ENCODE data around the gene ERICH2. TPM values are rescaled to one million over a fixed set of nuclear protein-coding genes. Genes with fewer than 3 reads are reported as not detected.
A peak's percentile ranks its signal among the peaks of the same experiment; 100 is the strongest.

The ERICH2 gene
- total RNA-seq, 3 donors from 2014 or later (not counting 1 experiment from before 2014, with no cell fraction given) = not detected

DNA sequence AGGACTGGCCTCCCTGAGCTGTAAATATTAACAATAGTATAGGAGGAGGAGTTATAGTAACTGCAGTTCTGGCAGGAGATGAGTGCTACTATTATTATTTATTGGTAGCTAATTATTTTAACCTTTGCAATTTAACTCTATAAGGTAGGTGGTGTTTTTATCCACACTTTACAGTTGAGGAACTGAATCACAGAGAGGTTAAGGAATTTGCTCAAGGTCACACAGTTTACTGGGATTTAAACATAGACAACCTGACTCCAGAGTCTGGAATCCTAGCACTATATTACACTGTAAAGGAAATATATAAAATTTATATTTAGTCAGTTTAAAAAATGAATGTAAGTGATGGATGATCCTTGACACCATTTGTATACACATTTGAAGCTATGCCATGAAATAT lies 2.1 kb downstream of the ERICH2 start:
- peaks cover 9% of the 10 kb centered on the region for H3K27me3 ChIP-seq (ENCODE audit: control insufficient read depth, insufficient read depth, low read length)
- Mint-ChIP-seq H3K27ac (peak overlapping the region; percentile 45 to 79), H3K36me3 (no peaks in the 10 kb centered on the region), H3K9me3 (no peaks in the 10 kb centered on the region), H3K27me3 (ENCODE audit: low read depth in 2 of 2) (peaks cover 2 to 42% of the 10 kb centered on the region in 2 donors), H3K4me1 (peaks cover 11 to 14% of the 10 kb centered on the region in 2 donors), H3K4me3 (peak overlapping the region; percentile 83)
- no peaks in the 10 kb centered on the region for H3K9me3 ChIP-seq (ENCODE audit: control insufficient read depth, insufficient read depth, low read length)
- DNase-seq (no peak), ATAC-seq (no peak)
- peaks cover 14% of the 10 kb centered on the region for H3K4me1 ChIP-seq (ENCODE audit: control insufficient read depth, insufficient read depth, low read length)
- intact Hi-C loops (cut with micrococcal nuclease) = no loop called here
- H3K4me3 ChIP-seq (ENCODE audit: low read length) = no peak overlapping the region
- H3K27ac ChIP-seq (ENCODE audit: low read length) = no peak overlapping the region
- TF ChIP-seq CTCF (IDR thresholded peaks at IDR 0.05) = no peak
- no peaks in the 10 kb centered on the region for H3K36me3 ChIP-seq (ENCODE audit: control insufficient read depth, insufficient read depth, low read length)

GRCh38 chr2:170774074-170774473 lies 3.9 kb downstream of the ERICH2 start:
- no peak for TF ChIP-seq CTCF (IDR thresholded peaks at IDR 0.05)
- Histone ChIP-seq H3K36me3 (ENCODE audit: control insufficient read depth, insufficient read depth, low read length) (no peaks in the 10 kb centered on the region), H3K4me1 (ENCODE audit: control insufficient read depth, insufficient read depth, low read length) (peaks cover 14% of the 10 kb centered on the region), H3K27ac (ENCODE audit: low read length) (no peak overlapping the region), H3K27me3 (ENCODE audit: control insufficient read depth, insufficient read depth, low read length) (peaks cover 10% of the 10 kb centered on the region), H3K9me3 (ENCODE audit: control insufficient read depth, insufficient read depth, low read length) (no peaks in the 10 kb centered on the region), H3K4me3 (ENCODE audit: low read length) (no peak overlapping the region)
- ATAC-seq (no peak), DNase-seq (no peak)
- no peaks in the 10 kb centered on the region for H3K36me3 Mint-ChIP-seq
- peaks cover 7 to 44% of the 10 kb centered on the region in 2 donors for H3K27me3 Mint-ChIP-seq (ENCODE audit: low read depth in 2 of 2)
- H3K27ac Mint-ChIP-seq = no peak overlapping the region
- H3K9me3 Mint-ChIP-seq = no peaks in the 10 kb centered on the region
- intact Hi-C loops (cut with micrococcal nuclease) = no loop called here
- no peak overlapping the region for H3K4me3 Mint-ChIP-seq
- H3K4me1 Mint-ChIP-seq = peaks cover 11 to 14% of the 10 kb centered on the region in 2 donors

DNA sequence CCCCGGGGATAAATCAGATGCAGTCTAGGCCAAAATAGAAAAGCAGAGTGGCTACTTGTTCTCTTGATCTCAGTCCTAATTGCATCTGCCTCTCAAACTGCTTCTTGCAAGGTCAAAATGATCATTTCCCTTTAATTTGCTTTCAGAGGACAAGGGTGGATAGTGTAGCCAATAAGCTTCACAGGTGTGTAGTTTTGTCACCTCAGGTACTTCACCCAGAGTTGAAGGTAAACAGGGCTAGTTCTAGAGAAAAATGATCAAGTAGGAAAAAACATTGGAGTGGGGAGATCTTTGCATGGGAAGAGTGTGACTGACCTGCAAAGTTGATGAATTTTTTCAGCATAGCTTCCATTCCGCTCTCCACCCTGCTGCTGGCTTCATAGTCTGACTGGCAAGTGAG lies 8.7 kb downstream of the ERICH2 start:
- H3K4me3 Mint-ChIP-seq = no peak overlapping the region
- peaks cover 6 to 45% of the 10 kb centered on the region in 2 donors for H3K27me3 Mint-ChIP-seq (ENCODE audit: low read depth in 2 of 2)
- no peaks in the 10 kb centered on the region for H3K36me3 Mint-ChIP-seq
- no peak overlapping the region for H3K27ac Mint-ChIP-seq
- WGBS (ENCODE audit: insufficient coverage) = 74% methylated on average over 2 of the region's 2 CpGs
- Histone ChIP-seq H3K27me3 (ENCODE audit: control insufficient read depth, insufficient read depth, low read length) (peaks cover 9% of the 10 kb centered on the region), H3K27ac (ENCODE audit: low read length) (no peak overlapping the region), H3K4me3 (ENCODE audit: low read length) (no peak overlapping the region), H3K36me3 (ENCODE audit: control insufficient read depth, insufficient read depth, low read length) (no peaks in the 10 kb centered on the region), H3K9me3 (ENCODE audit: control insufficient read depth, insufficient read depth, low read length) (no peaks in the 10 kb centered on the region), H3K4me1 (ENCODE audit: control insufficient read depth, insufficient read depth, low read length) (no peaks in the 10 kb centered on the region)
- TF ChIP-seq CTCF (IDR thresholded peaks at IDR 0.05) = no peak
- no peaks in the 10 kb centered on the region for H3K9me3 Mint-ChIP-seq
- no peaks in the 10 kb centered on the region for H3K4me1 Mint-ChIP-seq
- no peak for ATAC-seq
- no peak for DNase-seq
- intact Hi-C loops (cut with micrococcal nuclease) = no loop called here

GRCh38 chr2:170779304-170779703 lies 9.1 kb downstream of the ERICH2 start:
- Mint-ChIP-seq H3K4me1 (no peaks in the 10 kb centered on the region), H3K27me3 (ENCODE audit: low read depth in 2 of 2) (peaks cover 7 to 45% of the 10 kb centered on the region in 2 donors), H3K36me3 (no peaks in the 10 kb centered on the region), H3K27ac (no peak overlapping the region), H3K4me3 (no peak overlapping the region), H3K9me3 (no peaks in the 10 kb centered on the region)
- TF ChIP-seq CTCF (IDR thresholded peaks at IDR 0.05) = no peak
- Histone ChIP-seq H3K27me3 (ENCODE audit: control insufficient read depth, insufficient read depth, low read length) (peaks cover 9% of the 10 kb centered on the region), H3K36me3 (ENCODE audit: control insufficient read depth, insufficient read depth, low read length) (no peaks in the 10 kb centered on the region), H3K4me3 (ENCODE audit: low read length) (no peak overlapping the region), H3K27ac (ENCODE audit: low read length) (no peak overlapping the region), H3K4me1 (ENCODE audit: control insufficient read depth, insufficient read depth, low read length) (no peaks in the 10 kb centered on the region), H3K9me3 (ENCODE audit: control insufficient read depth, insufficient read depth, low read length) (no peaks in the 10 kb centered on the region)
- intact Hi-C loops (cut with micrococcal nuclease) = no loop called here
- DNase-seq (no peak), ATAC-seq (no peak)
- 89% methylated on average over 1 of the region's 1 CpG for WGBS (ENCODE audit: insufficient coverage)
